Colonic mucosa (tissue), 4 donors: ENCODE results near the gene TMEM163. TPM values are rescaled to one million over a fixed set of nuclear protein-coding genes. Genes with fewer than 3 reads are reported as not detected.

ENCODE experiments used
- DNase-seq: peaks from one replicate; pipeline ENCODE4 v3.0.0-alpha.2; 2020
- H3K27ac ChIP-seq: fragments of 200-600 bp; one replicate; pipeline ENCODE4 v1.8.0; 2021
- H3K27me3 ChIP-seq: fragments of 200-600 bp; one replicate; pipeline ENCODE4 v1.8.0; 2021
- H3K36me3 ChIP-seq: fragments of 200-600 bp; one replicate; pipeline ENCODE4 v1.8.0; 2021
- H3K4me1 ChIP-seq: fragments of 200-600 bp; one replicate; pipeline ENCODE4 v1.8.0; 2021; ENCODE audit warnings: mild to moderate bottlenecking
- H3K4me3 ChIP-seq: fragments of 200-600 bp; one replicate; pipeline ENCODE4 v1.8.0; 2021
- H3K9ac ChIP-seq, 2 donors: one replicate each; pipeline ENCODE4 v1.7.0; 2013; ENCODE audit warnings: control low read depth in 2 of 2, low read depth in 2 of 2, low read length in 2 of 2
- H3K9me3 ChIP-seq: fragments of 200-600 bp; one replicate; pipeline ENCODE4 v1.8.0; 2021
- intact Hi-C: fragments of 100-400 bp; cut with DNase I; formaldehyde crosslinking; loops from one replicate; pipeline ENCODE4 v1.14.1; 2022
- total RNA-seq, 2 donors: library from RNA; stranded (reverse); fragmentation: NEBNext Ultra II Directional in 1 of 2; extraction: Animal tissue kit (Norgen Biotek cat#: 25700) in 1 of 2; gene quantifications; one replicate each; pipeline ENCODE4 v1.2.1, GENCODE V29; 2021
- TF ChIP-seq, protein P1 (sequence below): fragments of 200-600 bp; IDR thresholded peaks from one replicate; pipeline ENCODE4 v1.8.0; 2022; ENCODE audit warnings: antibody characterized with exemption, mild to moderate bottlenecking
- donor health status: healthy.
- donor health status: DM: no; HTN: no; CAD: no.
- donor health status: DM: no; HTN: no; CAD: no.

The TMEM163 gene
- total RNA-seq, result under 1 TPM in 1 of 2 donors, not detected in 1; 0.29 TPM

DNA sequence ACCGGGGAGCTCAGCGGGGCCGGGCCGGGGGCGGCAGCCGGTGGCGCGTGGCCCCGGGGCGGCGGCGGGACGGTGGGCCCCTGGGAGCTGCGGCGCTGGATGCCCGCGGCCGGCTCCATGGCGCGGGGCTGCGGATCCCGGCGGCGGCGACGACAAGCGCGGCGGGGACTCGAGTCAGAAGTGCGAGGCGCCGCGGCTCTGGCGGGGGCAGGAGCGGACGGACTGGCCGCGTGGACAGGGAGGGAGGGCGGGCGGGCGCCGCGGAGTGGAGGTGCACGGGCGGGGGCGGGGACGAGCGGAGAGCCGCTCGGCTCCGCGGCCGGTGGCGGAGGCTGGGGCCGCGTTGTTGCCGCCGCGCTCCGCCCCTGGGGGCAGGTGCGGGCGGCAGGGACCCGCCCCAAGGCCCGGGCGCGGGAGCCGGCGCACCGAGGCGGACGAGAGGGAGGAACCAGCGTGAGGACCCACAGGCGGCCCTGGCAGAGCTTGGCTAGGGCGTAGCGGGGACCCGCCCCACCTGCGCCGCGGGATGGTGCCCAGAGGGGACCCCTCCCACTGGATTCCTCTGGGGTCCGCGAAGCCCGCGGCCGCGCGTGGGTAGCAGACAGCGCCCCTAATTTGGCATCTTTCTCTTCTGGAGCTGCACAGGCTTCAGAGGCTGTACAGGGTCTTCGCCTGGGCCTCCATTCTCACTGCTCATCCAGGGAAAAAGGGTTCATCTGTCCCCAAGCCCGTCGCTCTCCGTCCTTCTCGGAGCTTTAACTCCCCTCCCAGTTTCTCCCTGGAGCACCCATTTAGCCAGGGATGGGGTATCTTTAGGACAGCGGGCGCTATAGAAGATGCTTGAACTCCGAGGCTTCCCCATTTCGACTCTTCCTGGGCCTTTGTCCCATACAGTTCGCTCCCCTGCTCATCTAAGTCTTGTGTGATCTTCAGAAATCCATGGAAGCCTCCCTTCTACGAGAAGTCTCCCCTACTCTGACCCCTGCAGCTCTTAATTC is at the start of gene TMEM163:
TMEM163 (minus strand) TSS at position 184 of the 998 bp plus-strand sequence.
- Histone ChIP-seq H3K27ac (no peak within 1 kb of the TSS), H3K27me3 (peaks cover 48% of the 10 kb centered on the region), H3K4me3 (peak within 1 kb of the TSS; percentile 28), H3K9ac (no peak within 1 kb of the TSS), H3K4me1 (peaks cover 9% of the 10 kb centered on the region), H3K36me3 (no peaks in the 10 kb centered on the region), H3K9me3 (no peaks in the 10 kb centered on the region)
- TF ChIP-seq, protein P1, sequence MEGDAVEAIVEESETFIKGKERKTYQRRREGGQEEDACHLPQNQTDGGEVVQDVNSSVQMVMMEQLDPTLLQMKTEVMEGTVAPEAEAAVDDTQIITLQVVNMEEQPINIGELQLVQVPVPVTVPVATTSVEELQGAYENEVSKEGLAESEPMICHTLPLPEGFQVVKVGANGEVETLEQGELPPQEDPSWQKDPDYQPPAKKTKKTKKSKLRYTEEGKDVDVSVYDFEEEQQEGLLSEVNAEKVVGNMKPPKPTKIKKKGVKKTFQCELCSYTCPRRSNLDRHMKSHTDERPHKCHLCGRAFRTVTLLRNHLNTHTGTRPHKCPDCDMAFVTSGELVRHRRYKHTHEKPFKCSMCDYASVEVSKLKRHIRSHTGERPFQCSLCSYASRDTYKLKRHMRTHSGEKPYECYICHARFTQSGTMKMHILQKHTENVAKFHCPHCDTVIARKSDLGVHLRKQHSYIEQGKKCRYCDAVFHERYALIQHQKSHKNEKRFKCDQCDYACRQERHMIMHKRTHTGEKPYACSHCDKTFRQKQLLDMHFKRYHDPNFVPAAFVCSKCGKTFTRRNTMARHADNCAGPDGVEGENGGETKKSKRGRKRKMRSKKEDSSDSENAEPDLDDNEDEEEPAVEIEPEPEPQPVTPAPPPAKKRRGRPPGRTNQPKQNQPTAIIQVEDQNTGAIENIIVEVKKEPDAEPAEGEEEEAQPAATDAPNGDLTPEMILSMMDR, result no peak
- intact Hi-C loops, result no loop called here
- no peak for DNase-seq

DNA sequence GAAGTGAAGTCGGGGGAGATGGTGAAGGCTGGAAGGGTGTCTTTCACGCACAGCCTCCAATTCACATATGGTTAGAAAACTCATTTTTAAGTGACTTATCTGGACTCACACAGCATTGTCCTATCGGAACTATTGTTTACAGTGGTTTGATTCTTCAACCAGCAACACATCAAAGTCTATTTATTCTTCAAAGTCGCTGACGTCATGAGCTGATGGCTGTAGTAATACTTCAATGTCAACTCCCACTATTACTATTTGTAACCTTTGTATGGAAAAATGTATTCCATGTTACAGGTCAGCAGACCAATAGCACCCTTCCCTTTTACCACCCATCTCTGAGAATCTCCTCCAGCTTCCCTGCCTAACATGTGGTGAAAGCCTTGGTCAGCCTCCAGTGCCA is 47.8 kb upstream of the TMEM163 start:
- Histone ChIP-seq H3K27me3 (no peaks in the 10 kb centered on the region), H3K27ac (no peak overlapping the region), H3K36me3 (no peaks in the 10 kb centered on the region), H3K4me3 (no peak overlapping the region), H3K9me3 (no peaks in the 10 kb centered on the region), H3K4me1 (no peaks in the 10 kb centered on the region), H3K9ac (no peak overlapping the region)
- TF ChIP-seq, protein P1, result no peak
- no peak for DNase-seq
- intact Hi-C loops, result no loop called here

DNA sequence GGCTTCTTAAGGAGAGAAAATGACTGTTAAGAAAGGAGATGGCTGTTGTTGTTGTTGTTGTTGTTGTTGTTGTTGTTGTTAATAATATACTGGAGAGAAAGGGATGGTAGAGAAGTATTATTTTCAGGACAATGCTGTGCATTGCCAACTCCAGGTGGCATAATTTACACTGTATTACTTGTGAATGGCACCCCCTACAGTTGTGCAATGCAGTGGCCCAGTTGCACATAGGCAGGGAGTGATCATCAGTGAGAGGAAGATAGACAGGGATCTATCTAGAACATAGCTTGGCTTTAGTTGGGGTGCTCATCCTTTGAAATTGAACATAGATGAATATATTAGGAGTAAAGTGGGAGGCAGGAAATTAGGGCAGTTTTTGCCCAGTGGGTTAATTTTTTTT is 47.2 kb upstream of the TMEM163 start:
- Histone ChIP-seq H3K9me3 (no peaks in the 10 kb centered on the region), H3K4me3 (no peak overlapping the region), H3K9ac (no peak overlapping the region), H3K36me3 (no peaks in the 10 kb centered on the region), H3K4me1 (no peaks in the 10 kb centered on the region), H3K27ac (no peak overlapping the region), H3K27me3 (no peaks in the 10 kb centered on the region)
- DNase-seq, result no peak
- intact Hi-C loops, result no loop called here
- TF ChIP-seq, protein P1, result no peak

DNA sequence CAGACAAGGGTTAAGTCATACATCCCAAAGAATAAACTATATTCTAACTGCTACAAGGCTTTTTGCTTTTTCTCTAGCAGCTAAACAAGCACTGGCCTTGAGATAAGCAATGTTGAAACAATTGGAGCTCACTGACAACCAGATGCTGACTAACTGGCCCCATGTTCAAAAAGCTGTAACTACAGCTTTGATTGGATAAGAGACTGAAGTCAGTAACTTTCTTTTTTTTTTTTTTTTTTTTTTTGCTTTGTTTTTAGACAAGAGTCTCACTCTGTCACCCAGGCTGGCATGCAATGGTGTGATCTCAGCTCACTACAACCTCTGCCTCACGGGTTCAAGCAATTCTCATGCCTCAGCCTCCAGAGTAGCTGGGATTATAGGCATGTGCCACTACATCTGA is 45.4 kb upstream of the TMEM163 start:
- DNase-seq, result no peak
- H3K27me3 ChIP-seq, result no peaks in the 10 kb centered on the region
- intact Hi-C loops, result no loop called here
- no peak overlapping the region for H3K4me3 ChIP-seq
- no peaks in the 10 kb centered on the region for H3K36me3 ChIP-seq
- H3K4me1 ChIP-seq, result no peaks in the 10 kb centered on the region
- no peak overlapping the region for H3K27ac ChIP-seq
- TF ChIP-seq, protein P1, result no peak
- no peaks in the 10 kb centered on the region for H3K9me3 ChIP-seq
- H3K9ac ChIP-seq, result no peak overlapping the region

DNA sequence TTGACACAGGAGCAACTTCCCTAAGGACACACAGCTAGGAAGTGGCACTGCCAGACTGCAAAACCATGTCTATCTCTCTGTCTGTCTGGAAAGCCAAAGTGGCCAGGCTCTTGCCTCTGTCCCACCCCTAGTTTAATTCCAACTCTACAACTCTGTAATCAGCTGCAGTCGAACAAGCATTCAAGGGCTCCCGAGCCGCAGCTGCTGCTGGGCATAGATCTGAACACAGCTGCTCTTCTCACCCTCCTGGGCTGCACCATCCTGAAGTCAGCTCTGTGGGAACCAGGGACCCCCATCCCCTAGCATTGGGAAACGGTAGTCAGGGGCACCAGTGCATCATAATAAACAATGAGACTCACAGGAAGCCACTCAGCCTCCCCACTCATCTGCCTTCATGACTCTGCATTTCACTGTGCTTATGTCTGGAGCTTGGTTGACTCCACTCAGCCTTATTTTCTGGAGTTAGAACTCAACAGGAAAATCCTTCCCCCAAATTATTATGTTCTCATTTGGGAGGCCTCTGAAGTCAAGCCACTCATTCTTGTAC is 44.4 kb upstream of the TMEM163 start:
- Histone ChIP-seq H3K36me3 (no peaks in the 10 kb centered on the region), H3K27me3 (no peaks in the 10 kb centered on the region), H3K27ac (no peak overlapping the region), H3K9ac (no peak overlapping the region), H3K4me3 (no peak overlapping the region), H3K9me3 (no peaks in the 10 kb centered on the region), H3K4me1 (no peaks in the 10 kb centered on the region)
- no peak for DNase-seq
- TF ChIP-seq, protein P1, result no peak
- intact Hi-C loops, result no loop called here
